Adrenal gland (tissue), 12 donors: ENCODE results near the gene CLEC16A. TPM values are rescaled to one million over a fixed set of nuclear protein-coding genes. Genes with fewer than 3 reads are reported as not detected.

Experiments
- DNase-seq, 7 donors: peaks; one replicate each; pipeline ENCODE4 v3.0.0-alpha.2; 2019 to 2020
- H3K27ac ChIP-seq, 5 donors: fragments of 200-600 bp; sonication (generic) in 4 of 5; 1 replicate in 3 of 5; 2 replicates in 2 of 5; pipeline versions ENCODE4 v1.5.1 to v1.8.0; 2016 to 2020; ENCODE audit warnings: mild to moderate bottlenecking in 1 of 5
- H3K27me3 ChIP-seq: fragments of 200-600 bp; 2 replicates; pipeline ENCODE4 v1.8.0; 2021
- H3K36me3 ChIP-seq, 2 donors: fragments of 200-600 bp; replicated peaks in 1 of 2; 1 replicate in 1 of 2; 2 replicates in 1 of 2; pipeline versions ENCODE4 v1.5.1 to v1.8.0; 2018 to 2022
- H3K4me1 ChIP-seq, 2 donors: fragments of 200-600 bp; replicated peaks in 1 of 2; 1 replicate in 1 of 2; 2 replicates in 1 of 2; pipeline versions ENCODE4 v1.5.1 to v1.8.0; 2018 to 2021
- H3K4me3 ChIP-seq, 4 donors: fragments of 200-600 bp; sonication (generic) in 3 of 4; one replicate each; pipeline ENCODE4 v1.5.1; 2016 to 2018
- H3K9me3 ChIP-seq, 3 donors: fragments of 200-600 bp; sonication (generic) in 1 of 3; replicated peaks in 1 of 3; 1 replicate in 2 of 3; 2 replicates in 1 of 3; pipeline versions ENCODE4 v1.5.1 to v1.8.0; 2016 to 2021
- POLR2A ChIP-seq, 2 donors: fragments of 450-650 bp; IDR thresholded peaks; one replicate each; pipeline ENCODE4 v1.6.1; 2017; ENCODE audit warnings: antibody characterized with exemption in 2 of 2, mild to moderate bottlenecking in 2 of 2, moderate library complexity in 1 of 2
- WGBS, 4 donors: extraction: QIAGEN DNeasy Blood & Tissue Kit in 2 of 4; methylation state at CpG; one replicate each; pipeline versions ENCODE4 v1.1.5 to v1.1.7; 2013 to 2017; 5-methylcytosine and 5-hydroxymethylcytosine counted together
- intact Hi-C, 2 donors: fragments of 100-400 bp; cut with DNase I; formaldehyde crosslinking; loops; one replicate each; pipeline versions ENCODE4 v1.14.1 to v1.15.0; 2022 to 2023
- polyA plus RNA-seq, 3 donors: library from polyadenylated mRNA; stranded (reverse); fragments of 200-250 nt in 2 of 3; fragments of 350-450 nt in 1 of 3; fragmentation: Illumina TruSeq in 1 of 3; extraction: RNeasy Lipid Tissue Mini Kit (QIAGEN cat#74804) in 1 of 3; gene quantifications; one replicate each; pipeline ENCODE4 v1.2.3, GENCODE V29; 2013 to 2014
- total RNA-seq, 9 donors: library from RNA; depleted of rRNA in 4 of 9; stranded (reverse); fragments of >200 nt in 4 of 9; fragments of 120-200 nt in 1 of 9; fragmentation: NEBNext Ultra II Directional in 1 of 9; extraction: Animal tissue kit (Norgen Biotek cat#: 25700) in 1 of 9; gene quantifications; one replicate each; pipeline versions ENCODE4 v1.1.0 to v1.2.4, GENCODE V29; 2013 to 2023
- TF ChIP-seq, protein P1 (sequence below), 6 experiments: fragments of 450-650 bp in 4 of 6; fragments of 200-600 bp in 2 of 6; sonication (generic) in 1 of 6; IDR thresholded peaks; 1 replicate in 5 of 6; 2 replicates in 1 of 6; pipeline versions ENCODE4 v1.5.1 to v1.8.0; 2016 to 2021; ENCODE audit warnings: antibody characterized with exemption in 6 of 6, mild to moderate bottlenecking in 2 of 6, moderate library complexity in 1 of 6
- donor health status: healthy with polysubstance abuse.
- donor health status: Bipolar disorder and iron deficiency.
- donor health status: DM: yes; HTN: yes; CAD: no.
- donor health status: DM: no; HTN: no; CAD: no.
- donor health status: DM: no; HTN: no; CAD: no.
- donor health status: DM: yes; HTN: yes; CAD: no.

The CLEC16A gene
- total and polyA plus RNA-seq, 12 donors, result 14.0 to 37.2 (median 27.6) TPM

DNA sequence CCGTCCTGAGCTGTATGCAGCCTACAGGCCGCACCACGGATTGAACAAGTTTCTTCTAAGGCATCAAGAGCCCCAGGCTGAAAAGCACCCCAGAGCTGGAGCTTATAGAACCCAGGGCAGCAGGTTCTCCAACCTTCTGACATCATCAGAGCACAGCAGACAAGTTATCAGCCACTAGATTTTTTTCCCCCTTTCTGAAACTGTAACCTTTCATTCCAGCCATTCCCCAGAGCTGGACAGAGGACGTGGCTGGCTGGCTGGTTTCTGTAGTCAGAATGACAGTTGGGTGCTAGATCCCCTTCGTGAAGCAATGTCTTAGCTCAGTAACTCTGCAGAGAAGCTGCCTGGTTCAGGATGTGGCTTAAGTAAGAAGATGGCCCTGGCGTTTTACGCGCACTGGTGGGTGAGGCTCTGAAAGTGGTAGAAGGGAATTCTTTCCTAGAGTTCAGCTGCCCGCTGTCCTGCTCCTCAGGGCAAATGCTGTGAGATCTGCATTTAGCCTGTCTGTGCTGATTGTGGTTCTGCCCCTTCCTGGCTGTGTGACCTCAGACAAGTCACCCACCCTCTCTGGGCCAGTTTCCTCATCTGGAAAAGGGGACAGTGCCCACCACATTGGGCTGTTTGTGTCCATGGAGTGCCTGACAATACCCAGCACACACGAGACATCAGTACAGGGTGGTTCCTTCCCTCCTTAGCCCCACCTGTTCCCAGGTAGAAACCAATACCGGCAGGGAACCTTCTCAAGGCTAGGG, 11.2 kb upstream of the CLEC16A start:
- peaks cover 61 to 83% of the 10 kb centered on the region in 2 donors for H3K4me1 ChIP-seq

DNA sequence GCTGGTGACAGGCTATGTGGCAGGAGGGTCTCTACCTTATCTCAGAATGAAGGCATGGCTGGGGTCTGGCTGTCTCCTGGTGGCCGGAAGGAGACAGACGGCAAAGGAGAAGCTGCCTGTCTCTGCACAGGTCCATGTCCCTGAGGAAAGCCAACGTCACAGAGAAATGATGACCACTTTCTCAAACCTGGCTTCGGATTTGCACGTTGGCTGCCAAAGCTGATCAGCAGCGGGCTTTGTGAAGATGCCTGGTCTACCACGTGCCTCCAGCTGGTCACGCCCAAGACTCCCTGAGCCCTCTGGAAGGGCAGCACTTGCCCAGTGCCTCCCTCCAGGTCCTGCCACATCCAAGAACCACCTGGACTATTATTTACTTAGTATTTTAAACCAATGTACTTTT, 10.5 kb upstream of the CLEC16A start:
- DNase-seq, result peak in 6 of 7 donors; percentile 76 to 85 (median 81)
- intact Hi-C loops, result no loop called here
- Histone ChIP-seq H3K4me1 (peaks cover 68 to 90% of the 10 kb centered on the region in 2 donors), H3K4me3 (no peak overlapping the region), H3K9me3 (no peaks in the 10 kb centered on the region), H3K27ac (peak overlapping the region in 3 of 5 donors; percentile 45 to 87 (median 77)), H3K36me3 (peaks cover 0 to 17% of the 10 kb centered on the region in 2 donors), H3K27me3 (no peaks in the 10 kb centered on the region)
- TF ChIP-seq, protein P1, sequence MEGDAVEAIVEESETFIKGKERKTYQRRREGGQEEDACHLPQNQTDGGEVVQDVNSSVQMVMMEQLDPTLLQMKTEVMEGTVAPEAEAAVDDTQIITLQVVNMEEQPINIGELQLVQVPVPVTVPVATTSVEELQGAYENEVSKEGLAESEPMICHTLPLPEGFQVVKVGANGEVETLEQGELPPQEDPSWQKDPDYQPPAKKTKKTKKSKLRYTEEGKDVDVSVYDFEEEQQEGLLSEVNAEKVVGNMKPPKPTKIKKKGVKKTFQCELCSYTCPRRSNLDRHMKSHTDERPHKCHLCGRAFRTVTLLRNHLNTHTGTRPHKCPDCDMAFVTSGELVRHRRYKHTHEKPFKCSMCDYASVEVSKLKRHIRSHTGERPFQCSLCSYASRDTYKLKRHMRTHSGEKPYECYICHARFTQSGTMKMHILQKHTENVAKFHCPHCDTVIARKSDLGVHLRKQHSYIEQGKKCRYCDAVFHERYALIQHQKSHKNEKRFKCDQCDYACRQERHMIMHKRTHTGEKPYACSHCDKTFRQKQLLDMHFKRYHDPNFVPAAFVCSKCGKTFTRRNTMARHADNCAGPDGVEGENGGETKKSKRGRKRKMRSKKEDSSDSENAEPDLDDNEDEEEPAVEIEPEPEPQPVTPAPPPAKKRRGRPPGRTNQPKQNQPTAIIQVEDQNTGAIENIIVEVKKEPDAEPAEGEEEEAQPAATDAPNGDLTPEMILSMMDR (IDR thresholded peaks at IDR 0.05), result peak in 2 of 6 experiments; percentile 18 to 19
- peak in 1 of 2 donors; percentile 23 for TF ChIP-seq POLR2A (IDR thresholded peaks at IDR 0.05)
- WGBS, 4 donors, result 45 to 60% (median 51%) methylated on average over 3 to 8 of the region's 8 CpGs

More for the DNA sequence above, 11.2 kb upstream of the CLEC16A start:
- 78 to 86% (median 78%) methylated on average over 11 of the region's 11 CpGs for WGBS, 4 donors
- intact Hi-C loops, result no loop called here
- H3K27ac ChIP-seq, result peak overlapping the region in 3 of 5 donors; percentile 45 to 87 (median 77)
- H3K36me3 ChIP-seq, result peaks cover 0 to 25% of the 10 kb centered on the region in 2 donors
- TF ChIP-seq, protein P1 (IDR thresholded peaks at IDR 0.05), result no peak
- no peak for TF ChIP-seq POLR2A (IDR thresholded peaks at IDR 0.05)
- H3K9me3 ChIP-seq, result no peaks in the 10 kb centered on the region
- H3K27me3 ChIP-seq, result no peaks in the 10 kb centered on the region
- DNase-seq, result no peak
- H3K4me3 ChIP-seq, result no peak overlapping the region

DNA sequence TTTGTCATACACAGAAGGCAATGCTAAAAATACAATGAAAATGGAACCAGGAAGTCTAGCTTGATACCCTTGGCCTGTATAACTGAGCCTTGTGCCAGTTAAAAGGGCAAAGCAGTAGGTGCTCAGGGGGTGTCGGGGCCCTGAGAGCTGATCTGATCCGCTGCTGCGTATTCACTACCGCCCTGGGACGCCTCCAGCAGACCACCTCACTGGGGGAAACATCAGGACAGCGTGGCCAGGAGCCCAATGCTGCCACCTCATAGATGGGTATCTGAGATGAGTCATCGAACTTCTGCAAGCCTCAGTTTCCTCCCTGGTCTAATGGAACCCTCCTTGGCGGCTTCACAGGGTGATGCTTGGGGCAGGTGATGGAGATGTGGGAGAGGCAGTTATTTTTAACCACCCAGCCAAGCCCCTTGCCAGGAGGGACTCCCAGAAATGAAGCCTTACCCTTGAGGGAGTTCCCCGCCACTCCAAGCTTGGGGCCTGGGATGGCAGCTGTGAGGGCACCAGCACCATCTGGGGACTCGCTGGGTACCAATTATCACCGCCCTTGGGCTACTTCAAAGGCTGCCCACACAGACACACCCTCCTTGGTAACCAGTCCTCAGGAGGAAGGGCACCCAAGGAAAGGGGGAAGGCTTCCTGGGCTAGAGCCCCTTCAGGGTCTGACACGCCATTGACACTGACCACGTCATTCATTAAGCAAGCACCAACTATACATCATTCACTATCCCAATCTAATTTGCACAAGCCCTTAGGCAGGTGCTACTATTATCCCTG, 9.8 kb upstream of the CLEC16A start:
- H3K36me3 ChIP-seq, result peaks cover 0 to 14% of the 10 kb centered on the region in 2 donors
- no peak overlapping the region for H3K4me3 ChIP-seq
- intact Hi-C loops, result no loop called here
- no peaks in the 10 kb centered on the region for H3K27me3 ChIP-seq
- no peak for DNase-seq
- peak overlapping the region in 3 of 5 donors; percentile 43 to 87 (median 45) for H3K27ac ChIP-seq
- H3K4me1 ChIP-seq, result peaks cover 72 to 93% of the 10 kb centered on the region in 2 donors
- WGBS, 4 donors, result 91 to 95% (median 93%) methylated on average over 10 to 13 of the region's 13 CpGs
- H3K9me3 ChIP-seq, result no peaks in the 10 kb centered on the region
- TF ChIP-seq POLR2A (IDR thresholded peaks at IDR 0.05), result no peak
- TF ChIP-seq, protein P1 (IDR thresholded peaks at IDR 0.05), result no peak

DNA sequence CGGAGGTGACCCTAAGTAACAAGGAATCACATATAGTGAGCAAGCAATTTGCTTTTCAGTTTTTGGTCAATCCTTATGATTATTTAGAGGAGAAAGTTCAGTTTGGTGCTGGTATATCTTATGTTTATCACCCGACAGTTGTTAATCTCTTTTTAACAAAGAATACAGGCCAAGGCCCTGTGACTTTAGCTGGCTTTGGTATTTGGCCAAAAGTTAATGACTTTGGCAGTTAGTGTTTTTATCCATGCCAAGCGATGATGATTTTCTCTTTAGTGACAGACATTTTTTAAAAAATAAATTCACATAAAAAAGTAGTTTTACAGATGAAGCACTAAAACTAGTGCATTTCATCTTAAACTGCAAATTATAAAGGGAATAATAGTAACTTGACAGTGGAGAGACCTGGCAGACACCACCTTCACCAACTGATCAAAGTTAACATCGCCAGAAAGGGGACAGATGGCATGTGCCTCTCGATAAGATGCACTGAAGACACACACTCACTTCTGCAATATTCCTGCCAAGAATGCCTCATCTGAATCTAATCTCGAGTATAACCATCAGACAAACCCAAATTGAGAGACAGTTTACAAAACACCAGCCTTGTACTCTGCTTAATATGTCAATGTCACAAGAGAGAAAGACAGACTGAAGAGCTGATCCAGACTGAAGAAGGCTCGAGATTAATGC, 9.0 kb upstream of the CLEC16A start:
- Histone ChIP-seq H3K27me3 (no peaks in the 10 kb centered on the region), H3K9me3 (no peaks in the 10 kb centered on the region), H3K27ac (peak overlapping the region in 4 of 5 donors; percentile 19 to 87 (median 44)), H3K4me3 (no peak overlapping the region), H3K36me3 (peaks cover 0 to 14% of the 10 kb centered on the region in 2 donors), H3K4me1 (peaks cover 72 to 93% of the 10 kb centered on the region in 2 donors)
- no peak for DNase-seq
- peak in 1 of 2 donors; percentile 22 for TF ChIP-seq POLR2A (IDR thresholded peaks at IDR 0.05)
- TF ChIP-seq, protein P1 (IDR thresholded peaks at IDR 0.05), result no peak
- 27 to 32% (median 31%) methylated on average over 7 of the region's 7 CpGs for WGBS, 4 donors
- intact Hi-C loops, result no loop called here
